Forelimb muscle (tissue), 1 donor: ENCODE results near the gene GABBR2. TPM values are rescaled to one million over a fixed set of nuclear protein-coding genes. Genes with fewer than 3 reads are reported as not detected.
"Not testable (repeated sequence)": the region's sequence is repeated elsewhere in the genome, so short reads cannot be mapped to it uniquely, and the experiment has no call there.

Experiments used
- DNase-seq: peaks from one replicate; pipeline ENCODE4 v3.0.0-alpha.2; 2013; ENCODE audit warnings: low read depth
- polyA plus RNA-seq: library from polyadenylated mRNA; unstranded; fragments of 120-200 nt; gene quantifications from one replicate; pipeline ENCODE4 v1.2.1, GENCODE V29; 2013; ENCODE audit not compliant: insufficient read length

The GABBR2 gene
- polyA plus RNA-seq, 1 donor: 0.82 TPM

- DNase-seq: no peak
Observed at GRCh38 chr9:98295824-98296223, 412.9 kb downstream of the GABBR2 start.

DNA sequence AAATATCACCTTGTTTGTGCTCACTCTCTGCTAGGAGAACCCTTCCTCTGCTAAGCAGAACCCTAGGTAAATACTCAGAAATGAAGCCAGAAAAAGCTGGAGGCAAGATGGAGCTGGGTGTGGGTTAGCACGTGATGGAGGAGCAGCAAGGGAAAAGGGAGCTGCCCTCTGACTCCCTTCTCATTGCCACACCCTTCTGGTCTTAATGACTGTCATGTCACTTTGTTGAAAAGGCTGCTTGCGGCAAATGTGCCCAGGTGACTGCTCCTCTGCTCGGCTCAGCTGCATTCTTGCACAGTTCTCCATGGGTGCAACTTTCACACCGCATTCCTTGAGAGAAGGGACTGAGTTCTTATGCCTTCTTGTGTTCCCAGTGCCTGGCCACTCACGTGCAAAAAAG, 416.9 kb downstream of the GABBR2 start:
- no peak for DNase-seq

GRCh38 chr9:98290411-98290810, 418.3 kb downstream of the GABBR2 start:
- DNase-seq: no peak

DNA sequence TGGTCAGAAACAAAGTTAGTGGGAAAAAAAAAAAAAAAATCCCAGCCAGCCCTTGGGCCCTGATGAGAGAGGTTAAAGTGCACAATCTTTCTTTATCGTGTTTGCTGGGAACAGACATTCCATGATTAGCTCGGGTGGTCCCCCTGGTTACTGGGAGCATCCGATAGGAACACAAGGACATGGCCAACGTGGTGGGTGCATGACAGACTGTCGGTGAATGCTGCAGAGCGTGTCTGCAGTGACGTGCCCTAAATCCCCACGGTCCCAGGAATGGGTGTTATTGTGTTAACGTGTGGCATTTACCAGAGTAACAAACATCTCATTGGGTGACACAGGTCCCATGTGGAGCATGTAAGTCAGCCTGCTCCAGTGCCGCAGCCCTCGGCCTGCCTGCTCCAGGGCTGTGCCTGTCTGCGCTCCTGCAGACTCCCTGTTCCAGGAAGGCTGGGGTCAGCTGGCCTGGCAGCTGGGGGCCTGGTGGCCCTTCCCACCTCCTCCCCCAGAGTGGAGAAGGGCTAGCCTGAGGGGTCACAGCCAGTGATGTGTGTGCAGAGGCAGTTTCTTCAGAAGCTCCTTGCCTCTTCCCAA, 419.0 kb downstream of the GABBR2 start:
- DNase-seq: no peak

- no peak for DNase-seq
Observed at GRCh38 chr9:98288881-98289280, 419.9 kb downstream of the GABBR2 start.

GRCh38 chr9:98287384-98287783, 421.4 kb downstream of the GABBR2 start:
- no peak for DNase-seq

GRCh38 chr9:98285446-98285845, 423.3 kb downstream of the GABBR2 start:
- DNase-seq: no peak

DNA sequence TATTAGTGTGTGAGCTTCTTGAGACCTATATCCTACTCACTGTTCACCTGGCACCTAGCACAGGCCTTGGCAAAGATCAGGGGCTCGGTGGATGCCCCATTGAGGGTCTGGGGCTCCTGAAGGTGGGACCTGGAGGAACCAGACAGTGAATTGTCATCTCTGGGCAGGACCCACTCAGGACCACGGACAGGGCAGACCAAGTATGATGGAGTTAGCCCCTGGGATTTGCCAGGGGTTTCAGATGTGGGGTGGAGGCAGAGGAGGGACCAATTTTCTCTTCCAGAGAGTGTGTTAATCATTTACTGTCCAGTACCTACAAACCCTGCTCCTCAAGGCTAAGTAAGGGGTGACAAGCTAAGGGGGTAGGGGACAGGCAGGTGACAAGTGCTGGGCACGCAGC, 424.0 kb downstream of the GABBR2 start:
- no peak for DNase-seq

- not testable (repeated sequence) for DNase-seq
Observed at GRCh38 chr9:98283143-98283542, 425.6 kb downstream of the GABBR2 start.

GRCh38 chr9:98281281-98281680, 427.5 kb downstream of the GABBR2 start:
- DNase-seq: no peak

DNA sequence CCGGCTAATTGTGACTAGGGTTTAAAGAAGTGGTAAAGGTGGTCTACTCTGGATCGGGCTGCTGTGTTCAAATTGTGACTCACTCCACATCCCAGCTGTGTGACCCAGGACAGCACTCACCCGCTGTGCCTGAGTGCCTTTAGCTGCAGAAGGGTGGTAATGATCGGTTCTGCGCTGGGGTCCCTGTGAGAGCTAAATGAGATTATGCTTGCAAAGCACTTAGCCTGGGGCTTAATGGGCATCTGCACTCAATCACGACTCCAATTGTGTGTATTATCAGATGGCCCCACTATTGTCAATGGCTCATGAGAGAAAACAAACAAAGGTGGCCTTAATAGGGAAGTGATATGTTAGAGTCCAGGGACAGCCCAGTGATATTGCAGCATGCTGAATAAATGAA, 428.2 kb downstream of the GABBR2 start:
- DNase-seq: no peak

DNA sequence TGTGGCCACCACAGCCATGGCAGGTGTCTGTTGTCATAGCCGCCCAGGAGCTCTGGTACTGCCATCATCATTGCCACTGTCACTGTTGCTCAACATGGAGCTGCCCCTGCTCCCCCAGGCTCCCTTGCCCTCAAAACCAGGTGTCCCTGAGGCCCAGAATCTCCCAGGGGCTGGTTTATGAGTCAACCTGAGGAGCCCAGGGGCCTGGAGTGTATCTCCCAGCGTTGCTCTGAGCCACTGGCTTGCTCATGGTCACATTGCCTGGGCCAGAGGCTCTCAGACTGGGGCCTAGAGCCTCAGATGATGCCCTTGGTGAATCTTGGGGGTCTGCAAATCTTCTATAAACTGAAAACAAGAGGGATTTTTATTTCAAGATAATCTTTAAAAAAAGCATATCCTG, 428.6 kb downstream of the GABBR2 start:
- no peak for DNase-seq

DNA sequence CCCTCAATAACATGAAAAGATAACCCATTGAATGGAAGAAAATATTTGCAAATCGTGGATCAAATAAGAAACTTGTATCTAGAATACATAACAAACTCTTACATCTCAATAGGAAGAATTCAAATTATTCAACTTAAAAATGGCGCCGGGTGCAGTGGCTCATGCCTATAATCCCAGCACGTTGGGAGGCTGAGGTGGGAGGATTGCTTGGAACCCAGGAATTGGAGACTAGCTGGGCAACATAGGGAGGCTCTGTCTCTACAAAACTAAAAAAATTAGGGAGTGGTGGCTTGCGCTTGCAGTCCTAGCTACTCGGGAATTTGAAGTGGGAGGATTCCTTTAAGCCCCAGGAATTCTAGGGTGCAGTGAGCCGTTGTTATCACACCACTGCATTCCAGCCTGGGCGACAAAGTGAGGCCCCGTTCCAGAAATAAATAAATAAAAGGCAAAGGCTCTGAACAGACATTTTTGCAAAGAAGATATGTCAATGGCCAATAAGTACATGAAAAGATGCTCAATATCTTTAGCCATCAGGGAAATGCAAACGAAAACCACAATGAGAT, 431.7 kb downstream of the GABBR2 start:
- no peak for DNase-seq

- no peak for DNase-seq
Observed at GRCh38 chr9:98275159-98275558, 433.6 kb downstream of the GABBR2 start.

DNA sequence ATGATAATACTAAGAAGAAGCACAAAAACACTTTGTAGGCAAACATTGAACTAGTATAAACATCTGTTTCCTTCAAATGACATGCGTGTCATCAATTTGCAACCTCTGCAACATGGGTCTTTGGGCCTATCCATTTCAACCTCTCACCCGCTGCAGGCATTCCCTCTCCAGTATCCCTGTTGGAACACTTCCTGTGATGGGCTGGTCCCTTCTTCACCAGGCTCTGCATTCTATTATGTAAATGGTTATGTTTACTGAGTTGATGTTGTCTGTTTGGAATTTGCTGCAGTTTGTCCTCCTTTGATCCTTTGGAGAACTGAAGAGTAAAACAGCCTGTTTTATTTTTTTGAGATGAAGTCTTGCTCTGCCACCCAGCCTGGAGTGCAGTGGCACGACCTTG, 436.7 kb downstream of the GABBR2 start:
- DNase-seq: no peak

DNA sequence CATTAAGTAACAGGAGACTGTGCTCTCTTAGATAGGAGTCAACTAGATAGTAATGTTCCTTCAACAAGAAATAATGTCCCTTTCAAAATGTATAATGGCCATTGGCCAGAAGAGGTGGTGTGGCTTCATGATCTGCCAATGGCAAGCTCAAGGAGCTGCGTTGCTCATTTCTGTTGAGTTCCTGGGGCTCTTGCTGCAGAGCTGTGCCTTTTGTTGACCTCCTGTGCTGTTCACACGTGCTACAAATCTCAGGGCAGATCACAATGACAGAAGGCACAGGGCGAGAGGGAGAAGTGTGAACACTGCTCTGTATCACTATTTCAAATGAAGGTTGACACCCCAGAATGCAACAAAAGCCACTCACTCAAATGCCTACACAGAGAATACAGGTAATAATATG, 437.3 kb downstream of the GABBR2 start:
- DNase-seq: no peak

DNA sequence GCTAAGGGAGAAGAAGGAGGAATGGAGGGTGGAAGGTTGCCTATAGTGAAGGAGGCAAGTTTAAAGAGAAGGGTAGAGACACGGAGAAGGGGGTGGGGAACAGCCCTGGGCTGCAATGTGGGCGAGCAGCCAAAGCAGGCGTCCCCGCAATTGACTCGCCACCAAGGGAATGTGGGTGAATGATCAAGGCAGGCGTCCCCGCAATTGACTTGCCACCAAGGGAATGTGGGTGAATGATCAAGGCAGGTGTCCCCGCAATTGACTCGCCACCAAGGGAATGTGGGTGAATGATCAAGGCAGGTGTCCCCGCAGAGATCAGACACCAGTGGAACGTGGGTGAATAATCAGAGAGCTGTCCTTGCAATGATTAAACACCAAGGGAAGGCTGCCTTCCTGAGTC, 438.5 kb downstream of the GABBR2 start:
- not testable (repeated sequence) for DNase-seq

- not testable (repeated sequence) for DNase-seq
Observed at GRCh38 chr9:98269652-98270051, 439.1 kb downstream of the GABBR2 start.

DNA sequence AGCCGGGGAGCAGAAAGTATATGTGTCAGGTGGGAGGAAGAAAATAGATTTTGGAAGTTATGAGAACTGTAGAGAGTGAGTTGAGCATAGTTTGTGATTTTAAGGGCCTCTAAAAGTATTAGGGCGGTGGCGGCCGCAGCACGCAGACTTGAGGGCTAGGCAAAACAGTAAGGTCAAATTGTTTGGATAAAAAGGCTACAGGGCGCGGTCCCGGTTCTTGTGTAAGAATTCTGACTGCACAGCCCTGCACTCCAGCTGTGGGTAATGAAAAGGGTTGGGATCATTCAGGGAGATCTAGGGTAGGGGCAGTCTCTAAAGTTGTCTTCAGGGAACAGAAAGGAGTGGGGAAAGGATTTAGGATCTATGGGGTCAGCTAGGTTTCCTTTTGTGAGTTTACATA, 441.2 kb downstream of the GABBR2 start:
- DNase-seq: not testable (repeated sequence)

DNA sequence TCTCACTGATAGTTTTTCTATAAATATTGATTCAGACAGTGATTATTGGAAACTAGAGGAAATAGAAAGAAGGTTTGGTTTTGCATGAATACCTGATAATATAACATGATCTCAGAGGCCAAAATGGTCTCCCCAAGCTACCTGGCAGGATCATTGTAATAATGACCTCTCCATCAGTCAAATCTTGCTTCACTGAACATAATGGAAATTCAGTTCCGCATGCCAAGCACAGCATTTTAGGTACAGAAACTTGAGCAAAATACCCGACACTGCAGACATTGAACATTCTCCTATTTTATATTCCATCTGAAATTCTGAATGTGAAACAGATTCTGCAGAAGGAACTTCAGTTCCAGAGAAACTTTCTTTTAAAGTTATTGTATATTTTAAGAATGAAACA, 444.2 kb downstream of the GABBR2 start:
- no peak for DNase-seq

- peak; percentile 39 for DNase-seq
Observed at GRCh38 chr9:98263482-98264357, 445.0 kb downstream of the GABBR2 start.

GRCh38 chr9:98263080-98263479, 445.7 kb downstream of the GABBR2 start:
- DNase-seq: no peak

GRCh38 chr9:98262056-98262455, 446.7 kb downstream of the GABBR2 start:
- no peak for DNase-seq
